ENCODE data around the gene LMTK2. TPM values are rescaled to one million over a fixed set of nuclear protein-coding genes. Genes with fewer than 3 reads are reported as not detected.
"Not testable (repeated sequence)": the region's sequence is repeated elsewhere in the genome, so short reads cannot be mapped to it uniquely, and the experiment has no call there.

LMTK2 gene
- total and polyA plus RNA-seq, 2 donors (not counting 1 experiment from before 2014, with no cell fraction given), result 4.9 to 13.1 TPM

- Histone ChIP-seq H3K4me1 (ENCODE audit: control insufficient read depth in 2 of 2, insufficient read depth in 2 of 2, low read length in 2 of 2) (peaks cover 21 to 26% of the 10 kb centered on the region in 2 donors), H3K36me3 (replicated peaks in 1 of 2; ENCODE audit: control extremely low read depth in 1 of 2, control insufficient read depth in 1 of 2, extremely low read depth in 1 of 2, insufficient read depth in 2 of 2, low read length in 1 of 2) (peaks cover 0 to 33% of the 10 kb centered on the region in 2 experiments), H3K27me3 (replicated peaks in 1 of 4; ENCODE audit: control extremely low read depth in 1 of 4, control insufficient read depth in 3 of 4, insufficient read depth in 4 of 4, low read length in 3 of 4) (peaks cover 0 to 13% (median 2%) of the 10 kb centered on the region in 4 experiments), H2AFZ (ENCODE audit: insufficient read depth, low read depth, low read length, poor library complexity, severe bottlenecking) (no peak overlapping the region), H3K4me2 (replicated peaks; ENCODE audit: low read depth, low read length, poor library complexity, severe bottlenecking) (peak overlapping the region; percentile 59), H3K9ac (ENCODE audit: low read length) (no peak overlapping the region), H3K27ac (ENCODE audit: low read length in 2 of 2) (no peak overlapping the region), H3K79me2 (ENCODE audit: control insufficient read depth, insufficient read depth, low read length) (no peaks in the 10 kb centered on the region), H4K20me1 (ENCODE audit: control insufficient read depth, insufficient read depth, low read length, poor library complexity, severe bottlenecking) (peaks cover 48% of the 10 kb centered on the region), H3K9me3 (ENCODE audit: control extremely low read depth in 1 of 3, control insufficient read depth in 2 of 3, insufficient read depth in 1 of 3, low read length in 2 of 3) (no peaks in the 10 kb centered on the region), H3K4me3 (ENCODE audit: control extremely low read depth in 1 of 5, extremely low read depth in 1 of 5, insufficient read depth in 1 of 5, low read depth in 2 of 5, low read length in 4 of 5) (no peak overlapping the region)
- TF ChIP-seq EZH2 (IDR thresholded peaks at IDR 0.05; ENCODE audit: borderline replicate concordance, insufficient read depth, low read depth, low read length, poor library complexity, severe bottlenecking) (no peak), CTCF (IDR thresholded peaks at IDR 0.05) (no peak)
- ATAC-seq (ENCODE audit: low read depth) (peak; percentile 62), DNase-seq (peak; percentile 52)
- Mint-ChIP-seq H3K4me1 (peaks cover 24% of the 10 kb centered on the region), H3K9me3 (ENCODE audit: insufficient read depth) (no peaks in the 10 kb centered on the region), H3K27me3 (peaks cover 5% of the 10 kb centered on the region), H3K4me3 (peak overlapping the region; percentile 20), H3K27ac (no peak overlapping the region)
- ChIA-PET POLR2A (no interaction called here), CTCF (no interaction called here)
- intact Hi-C loops (cut with micrococcal nuclease), result loop anchor here (1.0 kb wide), 1 partner anchor 16 kb away; no protein-coding TSS in a partner anchor
- 68% methylated on average over 41 of the region's 41 CpGs for WGBS (ENCODE audit: insufficient coverage)
Observed at GRCh38 chr7:98217623-98218582, 111.2 kb downstream of the LMTK2 start.

- CTCF ChIA-PET; intact Hi-C loops (cut with micrococcal nuclease); DNase-seq; H3K9me3 Mint-ChIP-seq (ENCODE audit: insufficient read depth); H3K9me3 ChIP-seq (ENCODE audit: control extremely low read depth in 1 of 3, control insufficient read depth in 2 of 3, insufficient read depth in 1 of 3, low read length in 2 of 3); H3K27me3 ChIP-seq (replicated peaks in 1 of 4; ENCODE audit: control extremely low read depth in 1 of 4, control insufficient read depth in 3 of 4, insufficient read depth in 4 of 4, low read length in 3 of 4); H3K9ac ChIP-seq (ENCODE audit: low read length); H2AFZ ChIP-seq (ENCODE audit: insufficient read depth, low read depth, low read length, poor library complexity, severe bottlenecking); POLR2A ChIA-PET; H3K27ac Mint-ChIP-seq; H3K4me2 ChIP-seq (replicated peaks; ENCODE audit: low read depth, low read length, poor library complexity, severe bottlenecking); H3K27ac ChIP-seq (ENCODE audit: low read length in 2 of 2); H3K27me3 Mint-ChIP-seq; ATAC-seq (ENCODE audit: low read depth); H3K4me3 ChIP-seq (ENCODE audit: control extremely low read depth in 1 of 5, extremely low read depth in 1 of 5, insufficient read depth in 1 of 5, low read depth in 2 of 5, low read length in 4 of 5); H3K79me2 ChIP-seq (ENCODE audit: control insufficient read depth, insufficient read depth, low read length): not testable (repeated sequence)
- H3K4me1 ChIP-seq (ENCODE audit: control insufficient read depth in 2 of 2, insufficient read depth in 2 of 2, low read length in 2 of 2), result peaks cover 21 to 26% of the 10 kb centered on the region in 2 donors
- peaks cover 58% of the 10 kb centered on the region for H4K20me1 ChIP-seq (ENCODE audit: control insufficient read depth, insufficient read depth, low read length, poor library complexity, severe bottlenecking)
- Mint-ChIP-seq H3K4me3 (peak overlapping the region; percentile 62), H3K4me1 (peaks cover 21% of the 10 kb centered on the region)
- peaks cover 0 to 42% of the 10 kb centered on the region in 2 experiments for H3K36me3 ChIP-seq (replicated peaks in 1 of 2; ENCODE audit: control extremely low read depth in 1 of 2, control insufficient read depth in 1 of 2, extremely low read depth in 1 of 2, insufficient read depth in 2 of 2, low read length in 1 of 2)
- WGBS (ENCODE audit: insufficient coverage), result 64% methylated on average over 3 of the region's 6 CpGs
Observed at GRCh38 chr7:98219382-98219781, 112.7 kb downstream of the LMTK2 start.

Measured in B cell (primary cell).